AG08396 (cell line): ENCODE data around the gene ABHD2.
"Not testable (repeated sequence)": the region's sequence is repeated elsewhere in the genome, so short reads cannot be mapped to it uniquely, and the experiment has no call there.

ENCODE experiments used
- DNase-seq: peaks from one replicate; pipeline ENCODE4 v3.0.0; 2012; ENCODE audit warnings: low spot score, mixed read lengths

Gene ABHD2

GRCh38 chr15:89087830-89088604, at the start of gene ABHD2:
Gene ABHD2, plus strand, starts transcription at chr15:89088456. Its CDS starts 27,872 bp downstream, at chr15:89116328.
- peak; percentile 94 for DNase-seq

DNA sequence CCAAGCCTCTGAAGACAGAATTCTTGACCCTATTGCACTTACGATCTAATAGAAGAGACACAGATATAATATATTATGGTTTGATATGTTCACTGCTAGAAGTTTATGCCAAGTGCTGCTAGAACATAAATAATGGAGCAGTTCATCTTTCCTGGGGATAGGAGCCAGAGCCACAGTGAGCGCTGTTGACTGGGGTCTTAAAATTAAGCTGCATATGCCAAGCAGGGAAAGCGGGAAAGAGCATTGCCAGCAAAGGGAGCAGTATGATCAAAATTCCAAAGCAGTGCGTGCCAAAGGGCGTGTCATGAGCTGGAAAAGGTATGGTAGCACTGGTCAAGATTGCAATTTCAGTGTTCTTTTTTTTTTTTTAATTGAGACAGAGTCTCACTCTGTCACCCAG, 49.1 kb upstream of the ABHD2 start:
- DNase-seq, result no peak

DNA sequence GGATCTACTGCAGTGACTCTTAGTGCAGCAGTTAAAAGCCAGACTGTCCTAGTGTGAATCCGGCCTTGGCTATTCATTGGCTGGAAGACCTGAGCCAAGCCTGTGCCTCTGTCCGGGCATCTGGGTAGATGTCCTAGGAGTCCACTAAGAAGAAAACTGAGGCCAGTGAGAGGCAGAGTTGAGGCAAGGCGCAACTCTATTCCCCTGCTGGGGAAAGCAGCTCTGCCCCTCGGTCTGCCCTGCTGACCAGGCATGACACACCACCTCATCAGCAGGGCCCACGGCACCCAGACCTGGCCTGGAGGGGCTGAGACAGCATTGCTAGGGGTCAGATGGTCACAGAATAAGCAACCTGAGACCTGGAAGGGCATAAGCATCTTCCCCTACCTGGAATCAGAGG, 46.7 kb upstream of the ABHD2 start:
- DNase-seq, result no peak

DNA sequence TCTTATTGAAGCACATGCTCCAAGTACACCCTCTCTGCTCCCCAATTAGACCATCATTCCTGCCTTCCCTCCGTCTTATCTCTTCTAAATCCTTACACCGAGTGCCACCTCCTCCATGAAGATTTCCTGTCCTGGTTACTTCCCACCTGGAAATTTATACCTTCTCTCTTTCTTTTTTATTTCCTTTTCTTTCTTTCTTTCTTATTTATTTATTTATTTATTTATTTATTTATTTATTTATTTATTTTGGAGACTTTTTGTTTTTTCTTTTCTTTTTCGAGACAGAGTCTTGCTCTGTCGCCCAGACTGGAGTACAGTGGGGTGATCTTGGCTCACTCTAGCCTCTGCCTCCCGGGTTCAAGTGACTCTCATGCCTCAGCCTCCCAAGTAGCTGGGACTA, 45.9 kb upstream of the ABHD2 start:
- no peak for DNase-seq

GRCh38 chr15:89043031-89044002, 44.9 kb upstream of the ABHD2 start:
- no peak for DNase-seq

- DNase-seq, result not testable (repeated sequence)
These were observed 39.1 kb upstream of the ABHD2 start for GRCh38 chr15:89049016-89049666.

GRCh38 chr15:89051875-89052274, 36.4 kb upstream of the ABHD2 start:
- peak; percentile 44 for DNase-seq

DNA sequence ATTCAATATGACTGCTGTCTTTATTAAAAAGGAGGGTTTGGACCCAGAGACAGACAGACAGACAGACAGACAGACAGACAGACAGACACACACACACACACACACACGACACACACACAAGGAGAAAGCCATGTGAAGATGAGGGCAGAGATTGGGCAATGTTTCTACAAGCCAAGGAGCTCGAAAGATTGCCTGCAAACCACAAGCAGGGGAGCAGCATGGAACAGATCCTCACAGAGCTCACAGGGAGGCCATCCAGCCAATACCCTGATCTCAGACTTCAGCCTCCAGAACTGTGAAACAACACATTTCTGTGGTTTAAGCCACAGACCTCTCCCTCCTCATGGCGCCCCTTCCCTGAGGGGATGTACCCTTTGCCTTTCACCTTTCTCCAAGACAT, 35.8 kb upstream of the ABHD2 start:
- DNase-seq, result peak; percentile 68

DNA sequence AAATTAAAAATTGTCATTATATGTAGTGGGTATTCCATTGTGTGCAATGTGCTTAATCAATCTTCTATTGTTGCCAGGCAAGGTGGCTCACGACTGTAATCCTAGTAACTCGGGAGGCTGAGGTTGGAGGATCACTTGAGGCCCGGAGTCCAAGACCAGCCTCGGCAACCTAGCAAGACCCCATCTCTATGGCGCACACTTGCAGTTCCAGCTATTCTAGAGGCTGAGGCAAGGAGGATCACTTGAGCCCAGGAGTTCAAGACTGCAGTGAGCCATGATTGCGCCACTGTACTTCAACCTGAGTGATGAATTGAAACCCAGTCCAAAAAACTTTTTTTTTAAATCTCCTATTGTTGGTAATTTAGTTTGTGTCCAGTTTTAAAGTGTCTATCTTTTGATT, 33.4 kb upstream of the ABHD2 start:
- DNase-seq, result no peak

DNA sequence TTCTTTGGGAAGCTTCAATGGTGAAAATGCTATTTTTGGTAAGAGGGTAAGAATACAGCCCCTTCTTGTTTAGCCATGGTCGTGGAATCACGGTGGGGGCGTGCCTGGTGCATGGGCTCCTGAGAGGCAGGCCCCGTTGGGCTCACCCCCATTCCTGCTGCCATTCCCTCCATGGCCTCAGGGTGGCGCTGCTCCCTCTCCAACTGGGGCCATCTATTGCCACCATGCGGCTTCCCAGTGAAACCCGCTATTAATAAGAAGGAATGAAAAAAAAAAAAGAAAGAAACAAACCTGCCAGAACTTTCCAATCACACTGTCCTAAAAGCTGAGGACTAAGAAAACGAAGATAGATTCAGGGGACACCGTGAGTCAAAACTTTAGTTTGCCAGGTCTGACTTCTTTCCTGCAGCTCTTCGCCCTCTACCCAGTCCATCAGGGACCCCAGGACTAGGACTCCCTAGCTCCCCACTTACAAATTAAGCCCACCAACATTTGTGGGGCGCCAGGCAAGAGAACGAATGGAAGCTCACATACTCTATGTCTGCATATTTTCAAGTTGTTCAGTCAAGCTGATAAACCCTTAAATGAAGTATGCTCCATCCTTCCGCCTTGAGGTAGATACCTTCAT, 30.6 kb upstream of the ABHD2 start:
- DNase-seq, result peak; percentile 82

DNA sequence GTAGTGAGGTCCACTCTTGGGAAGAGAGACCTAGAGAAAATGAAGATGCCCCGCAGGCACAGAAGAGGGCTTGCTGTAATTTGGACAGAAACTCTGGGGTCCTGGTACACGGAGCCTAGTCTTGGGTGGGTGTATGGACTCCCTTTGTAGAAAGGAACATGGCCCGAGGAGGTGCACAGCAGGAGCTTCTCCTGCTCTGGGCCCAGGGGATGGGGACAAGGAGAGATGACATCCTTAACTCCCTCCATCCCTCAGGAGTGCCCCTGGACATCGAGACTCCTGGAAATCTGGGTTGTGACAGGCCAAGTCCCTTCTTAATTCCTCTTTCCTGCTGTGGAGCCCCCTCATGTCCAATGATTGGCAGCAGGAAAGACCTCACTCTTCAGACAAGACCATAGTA, 29.9 kb upstream of the ABHD2 start:
- no peak for DNase-seq

- DNase-seq, result no peak
These were observed 29.3 kb upstream of the ABHD2 start for GRCh38 chr15:89058876-89059405.

DNA sequence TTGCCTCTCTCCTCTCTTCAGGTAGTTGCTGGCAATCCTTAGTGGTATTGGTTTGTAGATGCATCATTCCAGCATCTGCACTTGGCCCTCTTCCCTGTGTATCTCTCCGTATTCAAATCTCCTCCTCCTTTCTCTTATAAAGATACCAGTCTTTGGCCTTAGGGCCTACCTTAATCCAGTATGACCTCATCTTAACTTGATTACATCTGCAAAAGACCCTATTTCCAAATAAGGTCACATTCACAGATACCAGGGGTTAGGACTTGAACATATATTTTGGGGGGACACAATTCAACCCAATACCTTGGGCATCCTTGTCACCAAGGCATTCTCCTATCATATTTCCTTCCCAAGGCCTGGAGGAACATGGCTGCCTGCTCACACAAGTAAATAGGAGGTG, 22.0 kb upstream of the ABHD2 start:
- no peak for DNase-seq

GRCh38 chr15:89067751-89068150, 20.5 kb upstream of the ABHD2 start:
- no peak for DNase-seq

DNA sequence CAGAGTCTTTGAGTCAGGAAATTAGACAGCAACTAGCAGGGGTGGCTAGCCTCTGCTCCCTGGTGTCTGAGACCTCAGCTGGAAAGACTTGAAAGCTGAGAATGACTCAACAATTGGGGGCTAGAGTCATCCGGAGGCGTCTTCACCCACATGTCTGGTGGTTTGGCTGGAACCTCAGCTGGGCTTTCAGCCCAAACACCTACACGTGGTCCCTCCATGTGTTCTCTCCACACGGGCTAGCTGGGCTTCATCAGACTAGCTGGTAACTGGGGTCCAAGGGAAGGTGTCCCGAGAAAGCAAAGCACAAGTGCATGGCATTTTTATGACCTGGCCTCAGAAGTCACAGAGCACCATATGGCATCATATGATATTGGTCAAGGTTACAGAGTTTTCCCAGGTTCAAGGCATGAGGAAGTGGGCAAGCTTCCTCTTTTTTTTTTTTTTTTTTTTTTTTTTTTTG, 19.9 kb upstream of the ABHD2 start:
- peak; percentile 61 for DNase-seq

DNA sequence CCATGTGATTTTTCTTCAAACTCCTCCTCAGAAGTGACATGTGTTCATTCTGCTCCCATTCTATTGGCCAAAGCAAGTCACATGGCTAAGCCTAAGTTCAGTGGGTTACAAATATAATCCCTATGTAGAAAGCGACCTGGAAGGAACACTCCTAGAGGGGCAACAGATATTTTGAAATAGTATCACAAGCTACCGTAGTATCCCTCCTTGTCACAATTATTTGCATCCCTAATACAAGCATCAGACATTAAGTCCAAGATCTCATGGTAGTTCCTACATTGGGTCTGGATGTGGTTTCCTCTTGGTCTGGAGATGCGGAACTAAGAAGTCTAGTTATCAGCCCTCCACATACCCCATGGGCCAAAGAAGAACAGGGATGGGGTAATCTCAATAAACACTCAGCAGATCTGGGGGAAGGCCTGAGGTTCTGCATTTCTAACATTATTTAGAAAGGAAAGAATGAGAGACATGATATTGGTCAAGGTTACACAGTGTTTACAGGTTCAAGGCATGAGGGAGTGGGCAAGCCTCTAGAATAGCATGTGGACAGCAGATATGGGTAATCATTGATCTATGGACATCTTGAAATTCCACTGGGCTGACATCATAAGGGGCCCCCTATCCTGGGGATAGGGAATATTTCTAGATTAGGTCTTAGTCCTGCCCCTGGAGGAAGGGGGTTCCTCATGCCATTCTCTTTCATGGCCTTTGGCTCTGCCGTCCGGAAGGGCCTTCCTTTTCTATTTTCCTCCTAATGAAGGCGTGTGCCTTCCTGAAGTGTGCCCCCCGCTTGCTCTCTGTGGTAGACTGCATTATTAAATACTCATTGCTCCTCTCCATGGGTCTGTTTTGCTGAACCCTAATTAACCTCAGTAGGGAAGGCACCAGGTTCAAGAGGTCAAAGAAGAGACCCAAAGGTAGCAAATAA, 17.8 kb upstream of the ABHD2 start:
- no peak for DNase-seq

GRCh38 chr15:89071471-89071870, 16.8 kb upstream of the ABHD2 start:
- no peak for DNase-seq

DNA sequence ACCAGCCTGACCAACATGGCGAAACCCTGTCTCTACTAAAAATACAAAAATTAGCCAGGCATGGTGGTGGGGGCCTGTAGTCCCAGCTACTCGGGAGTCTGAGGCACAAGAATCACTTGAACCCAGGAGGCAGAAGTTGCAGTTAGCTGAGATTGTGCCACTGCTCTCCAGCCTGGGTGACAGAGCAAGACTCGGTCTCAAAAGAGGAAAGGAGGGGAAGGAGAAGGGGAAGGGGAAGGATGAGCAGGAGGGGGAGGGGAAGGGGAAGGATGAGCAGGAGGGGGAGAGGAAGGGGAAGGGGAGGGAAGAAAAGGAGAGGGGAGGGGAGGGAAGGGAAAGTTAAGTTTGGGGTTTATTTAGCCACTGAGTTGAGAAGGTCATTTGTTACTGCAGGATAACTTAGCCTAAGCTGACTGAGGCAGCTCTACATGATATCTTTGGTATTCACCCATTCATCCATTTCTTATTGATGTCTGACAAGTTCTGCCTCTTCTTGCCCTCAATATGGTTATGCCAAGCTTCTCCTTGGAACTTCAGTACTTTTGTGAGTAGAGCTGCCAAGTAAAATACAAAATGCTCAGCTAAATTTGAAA, 15.9 kb upstream of the ABHD2 start:
- DNase-seq, result no peak

GRCh38 chr15:89074402-89075012, 13.7 kb upstream of the ABHD2 start:
- DNase-seq, result no peak
